Activated naive CD4-positive, alpha-beta T cell treated with Interleukin-2 at 50 U/mL for 16 hours (primary cell): Measurements from ENCODE around the gene RPRD1B.

Experiments
- DNase-seq: peaks from one replicate; pipeline ENCODE4 v3.0.0-alpha.2; 2020

Gene RPRD1B

GRCh38 chr20:38033330-38034107 lies at the start of gene RPRD1B, which contains the start of gene TTI1:
Gene RPRD1B (plus strand): TSS chr20:38033746. CDS start chr20:38033948, 202 bp downstream.
Gene TTI1 (minus strand): TSS chr20:38033456. CDS start chr20:38013816, 19,640 bp downstream.
- DNase-seq = peak; percentile 91

GRCh38 chr20:37984018-37984785 lies 49.3 kb upstream of the RPRD1B start:
- no peak for DNase-seq

GRCh38 chr20:37986044-37986858 lies 47.3 kb upstream of the RPRD1B start:
- DNase-seq = no peak

GRCh38 chr20:37986873-37987601 lies 46.5 kb upstream of the RPRD1B start:
- DNase-seq = no peak

GRCh38 chr20:37987602-37988290 lies 45.8 kb upstream of the RPRD1B start:
- no peak for DNase-seq

GRCh38 chr20:37988306-37988954 lies 45.1 kb upstream of the RPRD1B start:
- no peak for DNase-seq

GRCh38 chr20:37989601-37990295 lies 43.8 kb upstream of the RPRD1B start:
- no peak for DNase-seq

GRCh38 chr20:37990571-37991151 lies 42.9 kb upstream of the RPRD1B start:
- peak; percentile 70 for DNase-seq

- DNase-seq = no peak
Observed at GRCh38 chr20:37991157-37991866, 42.2 kb upstream of the RPRD1B start.

- DNase-seq = no peak
Observed at GRCh38 chr20:37991908-37992307, 41.6 kb upstream of the RPRD1B start.

GRCh38 chr20:37992802-37993409 lies 40.6 kb upstream of the RPRD1B start:
- DNase-seq = no peak

- DNase-seq = no peak
Observed at GRCh38 chr20:37994512-37994911, 39.0 kb upstream of the RPRD1B start.

GRCh38 chr20:37995856-37996605 lies 37.5 kb upstream of the RPRD1B start:
- no peak for DNase-seq

GRCh38 chr20:37997516-37997915 lies 36.0 kb upstream of the RPRD1B start:
- DNase-seq = no peak

- no peak for DNase-seq
Observed at GRCh38 chr20:37999526-38000263, 33.9 kb upstream of the RPRD1B start.

- DNase-seq = no peak
Observed at GRCh38 chr20:38000293-38000692, 33.3 kb upstream of the RPRD1B start.

GRCh38 chr20:38001173-38001875 lies 32.2 kb upstream of the RPRD1B start:
- no peak for DNase-seq
